ENCODE results near the gene SHISA5. TPM values are rescaled to one million over a fixed set of nuclear protein-coding genes. Genes with fewer than 3 reads are reported as not detected.
"Not testable (repeated sequence)": the region's sequence is repeated elsewhere in the genome, so short reads cannot be mapped to it uniquely, and the experiment has no call there.

Gene SHISA5
- total RNA-seq, 2 donors from 2014 or later: 73.3 to 108 TPM

DNA sequence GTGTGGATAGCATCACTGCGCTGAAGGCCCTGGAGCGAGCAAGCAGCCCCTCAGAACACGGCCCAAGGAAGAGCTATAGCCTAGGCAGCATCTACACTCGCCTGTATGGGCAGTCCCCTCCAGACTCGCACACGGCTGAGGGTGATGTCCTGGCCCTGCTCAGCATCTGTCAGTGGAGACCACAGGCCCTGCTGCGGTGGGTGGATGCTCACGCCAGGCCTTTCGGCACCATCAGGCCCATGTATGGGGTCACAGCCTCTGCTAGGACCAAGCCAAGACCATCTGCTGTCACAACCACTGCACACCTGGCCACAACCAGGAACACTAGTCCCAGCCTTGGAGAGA, 36.9 kb downstream of the SHISA5 start:
- ATAC-seq (no peak), DNase-seq (no peak)
- intact Hi-C loops (cut with DNase I): loop anchor here in 1 of 2 donors (5.0 kb wide), 1 partner anchor 35 kb away; the partner anchor contains the start of gene SHISA5

DNA sequence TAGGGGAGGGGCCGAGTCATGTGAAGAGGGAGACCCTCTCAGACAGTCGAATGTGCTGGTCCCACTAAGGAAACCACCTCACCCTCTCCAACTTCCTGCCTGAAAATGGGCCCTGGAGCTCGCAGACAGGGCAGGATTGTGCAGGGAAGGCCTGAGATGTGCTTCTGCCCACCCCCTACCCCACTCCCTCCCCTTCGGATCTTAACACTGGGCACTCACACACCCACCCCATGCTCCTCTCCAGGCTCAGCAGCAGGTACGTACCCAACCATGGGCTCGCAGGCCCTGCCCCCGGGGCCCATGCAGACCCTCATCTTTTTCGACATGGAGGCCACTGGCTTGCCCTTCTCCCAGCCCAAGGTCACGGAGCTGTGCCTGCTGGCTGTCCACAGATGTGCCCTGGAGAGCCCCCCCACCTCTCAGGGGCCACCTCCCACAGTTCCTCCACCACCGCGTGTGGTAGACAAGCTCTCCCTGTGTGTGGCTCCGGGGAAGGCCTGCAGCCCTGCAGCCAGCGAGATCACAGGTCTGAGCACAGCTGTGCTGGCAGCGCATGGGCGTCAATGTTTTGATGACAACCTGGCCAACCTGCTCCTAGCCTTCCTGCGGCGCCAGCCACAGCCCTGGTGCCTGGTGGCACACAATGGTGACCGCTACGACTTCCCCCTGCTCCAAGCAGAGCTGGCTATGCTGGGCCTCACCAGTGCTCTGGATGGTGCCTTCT, 37.4 kb downstream of the SHISA5 start:
- DNase-seq (no peak), ATAC-seq (peak; percentile 2 to 9)
- intact Hi-C loops (cut with DNase I): loop anchor here in 1 of 2 donors (5.0 kb wide), 1 partner anchor 36 kb away; the partner anchor contains the start of gene SHISA5

DNA sequence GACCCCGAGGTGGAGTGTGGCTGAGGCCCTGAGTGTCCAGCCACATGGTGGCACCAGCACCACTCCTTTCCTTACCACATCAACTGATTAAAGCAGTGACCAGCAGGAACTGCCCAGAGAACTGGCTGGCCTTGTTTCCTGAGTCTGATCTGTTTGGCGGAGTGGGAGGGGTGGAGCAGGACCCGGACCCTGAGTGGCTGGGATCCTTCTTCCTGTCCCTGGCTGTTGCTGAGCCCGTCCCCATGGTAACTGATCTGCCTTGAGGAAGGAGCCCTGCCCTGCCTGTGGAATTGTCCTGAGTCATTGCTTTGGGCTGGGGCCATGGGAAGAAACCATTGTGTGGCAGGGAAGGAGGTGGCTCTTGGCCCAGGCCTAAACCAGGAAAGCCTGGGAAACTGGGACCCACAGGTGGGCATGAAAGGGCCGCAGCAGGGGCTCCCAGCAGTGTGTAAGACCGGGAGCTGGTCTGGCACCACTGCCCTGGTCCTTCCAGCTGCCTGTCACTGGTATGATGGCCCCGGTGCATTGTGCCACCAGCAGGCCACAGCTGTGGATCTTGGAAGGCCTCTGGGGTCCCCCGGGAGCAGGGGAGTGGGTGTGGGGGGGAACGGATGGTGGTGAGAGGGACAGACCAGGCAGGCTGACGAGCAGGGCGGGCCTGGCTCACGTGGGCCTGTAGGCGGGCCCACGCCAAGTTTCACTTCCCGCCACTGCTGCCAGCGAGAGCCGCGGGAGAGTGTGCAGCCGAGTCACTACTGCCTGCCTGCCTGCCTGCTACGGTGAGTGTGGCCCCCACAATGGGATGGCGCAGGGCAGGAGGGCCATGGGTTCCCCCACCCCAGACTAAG, 38.2 kb downstream of the SHISA5 start:
- ATAC-seq (peak; percentile 93 to 95), DNase-seq (peak; percentile 98)
- intact Hi-C loops (cut with DNase I): loop anchor here in 1 of 2 donors (2.0 to 5.0 kb wide), 2 partner anchors 37 to 83 kb away; partner anchors contain the start of gene SHISA5

DNA sequence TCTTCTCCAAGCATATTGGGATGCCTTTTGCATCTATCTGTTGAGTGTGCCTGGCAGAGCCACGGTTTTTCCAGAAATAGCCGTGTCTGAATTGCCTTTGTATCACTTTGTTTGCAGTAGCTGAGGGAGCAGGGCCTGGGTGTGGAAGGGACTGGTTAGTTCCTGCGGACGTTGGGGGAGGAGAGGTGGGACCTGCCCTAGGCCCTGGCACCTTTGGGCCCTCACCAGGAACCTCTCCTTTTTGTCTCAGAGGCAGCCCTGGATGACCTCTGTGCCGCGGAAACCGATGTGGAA, 38.8 kb downstream of the SHISA5 start:
- DNase-seq (no peak), ATAC-seq (no peak)
- intact Hi-C loops (cut with DNase I): loop anchor here in 1 of 2 donors (2.0 to 5.0 kb wide), 2 partner anchors 37 to 84 kb away; partner anchors contain the start of gene SHISA5

GRCh38 chr3:48464713-48465221, 39.2 kb downstream of the SHISA5 start:
- no peak for DNase-seq
- intact Hi-C loops (cut with DNase I): loop anchor here (2.0 to 5.0 kb wide), 3 partner anchors 38 to 84 kb away; partner anchors contain the start of gene SHISA5 (in 1 of the 2)
- no peak for ATAC-seq

DNA sequence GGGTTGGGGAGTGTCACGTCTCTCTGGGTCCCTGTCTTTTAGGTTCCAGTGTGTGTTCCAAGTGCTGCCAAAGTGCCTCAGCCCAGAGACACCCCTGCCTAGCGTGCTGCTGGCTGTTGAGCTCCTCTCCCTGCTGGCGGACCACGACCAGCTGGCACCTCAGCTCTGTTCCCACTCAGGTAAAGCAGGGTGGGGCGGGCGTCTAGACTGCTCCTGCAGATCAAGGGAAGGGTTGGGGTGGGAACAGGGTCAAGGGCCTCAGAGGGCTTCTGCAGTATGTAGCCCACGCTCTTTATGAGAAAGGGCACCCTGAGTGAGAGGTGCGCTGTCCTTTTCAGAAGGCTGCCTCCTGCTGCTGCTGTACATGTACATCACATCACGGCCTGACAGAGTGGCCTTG, 40.3 kb downstream of the SHISA5 start:
- intact Hi-C loops (cut with DNase I): loop anchor here (2.0 to 5.0 kb wide), 2 partner anchors 84 to 85 kb away; no protein-coding TSS in a partner anchor
- DNase-seq (no peak), ATAC-seq (no peak)

DNA sequence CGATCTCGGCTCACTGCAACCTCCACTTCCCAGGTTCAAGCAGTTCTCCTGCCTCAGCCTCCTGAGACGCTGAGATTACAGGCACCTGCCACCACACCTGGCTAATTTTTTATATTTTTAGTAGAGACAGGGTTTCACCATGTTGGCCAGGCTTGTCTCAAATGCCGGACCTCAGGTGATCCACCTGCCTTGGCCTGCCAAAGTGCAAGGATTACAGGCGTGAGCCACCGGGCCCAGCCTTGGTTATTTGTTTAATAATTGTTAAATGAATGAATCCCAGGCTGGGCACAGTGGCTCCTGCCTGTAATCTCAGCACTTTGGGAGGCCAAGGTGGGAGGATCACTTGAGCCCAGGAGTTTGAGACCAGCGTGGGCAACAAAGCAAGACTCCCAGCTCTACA, 42.2 kb downstream of the SHISA5 start:
- DNase-seq, ATAC-seq: not testable (repeated sequence)
- intact Hi-C loops (cut with DNase I): loop anchor here in 1 of 2 donors (5.0 kb wide), 1 partner anchor 86 kb away; no protein-coding TSS in a partner anchor

GRCh38 chr3:48460517-48460902, 43.5 kb downstream of the SHISA5 start:
- intact Hi-C loops (cut with DNase I): loop anchor here in 1 of 2 donors (5.0 kb wide), 1 partner anchor 87 kb away; no protein-coding TSS in a partner anchor

GRCh38 chr3:48459773-48460516, 44.0 kb downstream of the SHISA5 start:
- ATAC-seq (no peak), DNase-seq (no peak)
- intact Hi-C loops (cut with DNase I): loop anchor here in 1 of 2 donors (5.0 kb wide), 1 partner anchor 87 kb away; no protein-coding TSS in a partner anchor

More at GRCh38 chr3:48460517-48460902, 43.5 kb downstream of the SHISA5 start:
- no peak for ATAC-seq
- no peak for DNase-seq

DNA sequence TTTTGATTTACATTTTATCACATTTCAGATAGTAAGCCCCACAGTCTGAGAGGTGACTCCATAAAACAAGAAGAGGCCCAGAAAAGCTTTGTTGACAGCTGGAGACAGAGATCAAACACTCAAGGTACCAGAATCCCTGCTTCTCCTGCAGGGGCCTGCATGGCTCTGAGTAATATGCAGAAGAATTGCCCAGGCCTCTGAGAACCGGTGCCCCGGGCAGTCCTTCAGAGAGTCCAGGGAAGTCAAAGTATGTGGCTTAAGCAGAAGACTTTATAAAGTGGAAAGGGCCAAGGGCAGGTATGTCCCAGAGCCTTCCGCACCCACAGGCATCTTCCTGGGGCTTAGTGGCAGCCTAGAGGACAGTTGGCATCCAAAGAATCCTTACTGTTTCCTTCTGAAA, 44.6 kb downstream of the SHISA5 start:
- ATAC-seq (no peak), DNase-seq (no peak)
- intact Hi-C loops (cut with DNase I): no loop called here

GRCh38 chr3:48456456-48456855, 47.5 kb downstream of the SHISA5 start:
- ATAC-seq (no peak), DNase-seq (no peak)
- intact Hi-C loops (cut with DNase I): no loop called here

DNA sequence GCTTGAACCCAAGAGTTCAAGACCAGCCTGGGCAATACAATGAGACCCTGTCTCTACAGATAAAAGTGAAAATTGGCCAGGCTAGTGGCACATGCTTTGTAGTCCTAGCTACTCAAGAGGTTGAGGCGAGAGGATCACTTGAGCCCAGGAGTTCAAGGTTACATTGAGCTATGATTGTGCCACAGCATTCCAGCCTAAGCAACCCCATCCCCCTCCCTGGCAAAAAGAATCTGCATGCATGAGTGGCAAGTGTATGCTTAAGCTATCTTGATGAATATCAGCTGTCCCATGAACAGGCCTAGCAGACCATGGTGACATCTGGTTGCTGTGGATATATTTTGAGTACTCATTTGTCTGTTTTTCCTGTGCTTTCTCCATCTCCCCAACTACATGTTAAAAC, 52.7 kb downstream of the SHISA5 start:
- no peak for ATAC-seq
- intact Hi-C loops (cut with DNase I): no loop called here
- DNase-seq: no peak

DNA sequence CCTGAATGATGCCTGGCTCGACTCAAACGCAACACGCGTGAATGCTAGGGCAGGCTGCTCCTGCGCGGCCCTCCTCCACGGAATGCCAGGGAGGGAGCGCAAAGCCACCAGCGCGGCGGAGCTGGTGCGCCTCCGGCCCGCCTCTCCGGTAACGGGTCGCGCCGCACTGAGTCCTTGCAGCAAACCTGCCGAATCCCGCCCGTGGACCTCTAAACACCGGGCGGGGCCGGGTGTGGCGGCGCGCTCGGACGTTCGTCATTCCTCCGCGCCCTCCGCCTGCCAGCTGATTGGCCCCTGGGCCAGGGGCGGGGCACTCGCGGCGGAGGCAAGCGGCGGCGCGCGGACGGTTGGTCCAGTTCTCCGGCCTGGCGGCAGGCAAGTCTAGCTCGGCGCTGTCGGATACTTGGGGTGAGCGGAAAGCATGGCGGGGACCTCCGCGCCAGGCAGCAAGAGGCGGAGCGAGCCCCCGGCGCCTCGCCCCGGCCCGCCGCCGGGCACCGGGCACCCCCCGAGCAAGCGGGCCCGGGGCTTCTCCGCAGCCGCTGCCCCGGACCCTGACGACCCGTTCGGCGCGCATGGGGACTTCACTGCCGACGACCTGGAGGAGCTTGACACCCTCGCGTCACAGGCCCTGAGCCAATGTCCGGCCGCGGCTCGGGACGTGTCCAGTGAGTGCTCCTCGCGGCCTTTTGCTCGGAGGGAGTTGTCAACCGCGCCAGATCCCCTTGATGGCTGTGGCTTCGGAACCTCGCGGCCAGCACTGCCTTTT, 57.4 kb downstream of the SHISA5 start, which contains the start of gene ATRIP:
ATRIP (plus strand) TSS at position 313 of the 769 bp plus-strand sequence; CDS start at position 422, 109 bp downstream.
- intact Hi-C loops (cut with DNase I): no loop called here
- peak; percentile 98 to 99 for ATAC-seq
- peak; percentile 94 for DNase-seq

- intact Hi-C loops (cut with DNase I): no loop called here
- DNase-seq (no peak), ATAC-seq (no peak)
These were observed 57.9 kb downstream of the SHISA5 start for GRCh38 chr3:48446043-48446424.

- no peak for ATAC-seq
- intact Hi-C loops (cut with DNase I): no loop called here
- no peak for DNase-seq
These were observed 58.6 kb downstream of the SHISA5 start for GRCh38 chr3:48445277-48445882.

- DNase-seq (no peak), ATAC-seq (no peak)
- intact Hi-C loops (cut with DNase I): no loop called here
These were observed 62.0 kb downstream of the SHISA5 start for GRCh38 chr3:48441940-48442339.

DNA sequence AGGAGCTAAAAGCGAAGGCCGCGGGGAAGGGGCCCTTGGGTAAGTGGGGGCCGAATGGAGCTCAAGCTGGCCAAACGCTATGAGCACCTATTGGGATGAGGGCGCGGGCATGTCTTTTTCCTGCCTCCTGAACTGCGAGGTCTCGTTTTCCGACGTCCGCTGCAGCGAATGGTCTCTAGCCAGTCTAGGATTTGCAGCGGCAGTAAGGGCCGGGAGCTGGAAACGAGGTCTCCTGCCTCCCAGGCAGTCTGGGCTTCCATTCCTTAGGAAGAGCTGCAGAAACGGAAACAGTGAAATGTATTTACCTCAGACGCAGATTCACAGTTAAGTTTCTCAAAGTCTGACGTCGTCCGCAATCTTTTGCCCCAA, 63.4 kb downstream of the SHISA5 start:
- intact Hi-C loops (cut with DNase I): no loop called here
- ATAC-seq (peak; percentile 4 to 10), DNase-seq (no peak)
